RPMI8226 (cell line): Measurements from ENCODE around the gene ZNF273.
"Not testable (repeated sequence)": the region's sequence is repeated elsewhere in the genome, so short reads cannot be mapped to it uniquely, and the experiment has no call there.

Experiments used
- DNase-seq: peaks from one replicate; pipeline ENCODE4 v3.0.0-alpha.2; 2015

Gene ZNF273

DNA sequence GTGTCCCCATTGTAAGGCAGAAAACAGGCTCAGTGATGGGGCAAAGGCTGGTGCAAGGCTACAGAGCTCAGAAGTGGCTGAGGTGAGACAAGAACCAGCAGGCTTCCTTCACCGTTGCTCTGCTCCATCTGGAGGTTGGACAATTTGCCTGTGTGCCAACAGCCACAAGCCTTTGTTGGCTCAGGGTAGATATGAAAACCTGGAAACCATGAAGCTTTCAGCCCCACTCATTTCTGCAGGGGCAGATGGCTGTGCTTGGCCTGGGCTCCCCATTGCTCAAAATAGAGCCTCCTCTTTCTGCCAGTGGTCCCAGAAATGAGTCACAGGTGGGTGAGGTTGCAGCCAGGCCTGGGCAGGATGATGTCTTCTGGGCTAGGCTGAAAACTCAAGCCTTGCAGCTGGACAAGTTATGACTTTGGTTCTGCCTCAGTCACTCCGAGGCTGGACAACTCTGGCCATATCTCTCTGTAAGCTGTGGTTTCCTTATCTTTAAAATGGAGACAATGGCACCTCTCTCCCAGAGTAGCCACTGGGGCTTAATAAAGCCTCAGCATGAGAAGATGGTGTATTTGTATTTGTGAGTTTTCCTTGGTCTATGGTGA, 12.2 kb upstream of the ZNF273 start:
- no peak for DNase-seq

DNA sequence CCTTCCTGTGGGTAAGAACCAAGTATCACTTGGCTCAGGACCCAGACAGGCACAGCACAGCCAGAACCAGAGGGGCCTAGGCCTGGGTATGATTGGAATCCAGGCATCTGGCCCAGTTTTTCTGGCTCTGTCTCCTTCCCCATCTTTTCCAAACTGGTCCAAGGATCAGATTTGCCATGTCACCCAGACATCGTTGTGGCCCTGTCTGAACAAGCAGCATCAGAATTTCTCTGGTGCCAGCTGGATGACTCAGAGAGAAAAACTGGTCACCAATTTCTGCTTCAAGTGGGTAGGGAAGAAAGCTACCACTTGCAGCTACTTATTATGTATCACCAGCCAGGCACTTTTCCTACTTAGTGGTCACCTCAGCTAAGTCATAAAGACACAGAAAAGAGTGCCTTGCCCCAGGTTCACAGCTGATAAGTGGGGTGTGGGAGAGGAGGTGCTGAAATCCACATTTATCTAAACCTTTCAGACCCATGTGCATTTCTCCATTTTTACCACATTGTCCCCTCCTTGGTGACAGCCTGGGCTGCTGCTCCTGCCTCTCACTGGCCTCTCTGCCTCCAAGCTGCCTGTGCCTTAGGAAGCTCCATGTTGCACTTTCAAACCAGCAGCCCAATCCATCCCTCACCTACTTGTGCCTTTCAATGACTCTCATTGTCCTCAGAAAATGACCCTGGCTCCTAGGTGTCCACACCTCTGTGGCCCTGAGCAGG, 11.6 kb upstream of the ZNF273 start:
- DNase-seq = not testable (repeated sequence)

DNA sequence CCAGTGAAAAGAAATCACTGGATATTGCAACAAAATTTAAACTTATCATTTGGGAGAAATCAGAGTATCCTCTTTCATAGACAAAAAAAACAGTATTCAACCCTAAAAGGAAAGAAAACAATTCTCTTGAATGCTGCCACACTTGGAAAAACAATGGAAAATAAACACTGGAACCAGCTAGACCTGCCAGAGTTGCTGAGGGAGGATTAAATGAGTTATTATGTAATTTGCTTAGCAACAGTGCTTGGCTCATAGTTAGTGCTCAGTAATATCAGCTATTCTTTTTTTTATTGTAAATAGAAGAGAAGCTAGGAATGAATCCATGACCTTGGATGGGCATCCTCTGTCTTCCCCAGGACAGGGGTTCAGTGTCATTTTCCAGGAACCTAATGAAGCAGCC, 11.0 kb upstream of the ZNF273 start:
- DNase-seq = no peak

DNA sequence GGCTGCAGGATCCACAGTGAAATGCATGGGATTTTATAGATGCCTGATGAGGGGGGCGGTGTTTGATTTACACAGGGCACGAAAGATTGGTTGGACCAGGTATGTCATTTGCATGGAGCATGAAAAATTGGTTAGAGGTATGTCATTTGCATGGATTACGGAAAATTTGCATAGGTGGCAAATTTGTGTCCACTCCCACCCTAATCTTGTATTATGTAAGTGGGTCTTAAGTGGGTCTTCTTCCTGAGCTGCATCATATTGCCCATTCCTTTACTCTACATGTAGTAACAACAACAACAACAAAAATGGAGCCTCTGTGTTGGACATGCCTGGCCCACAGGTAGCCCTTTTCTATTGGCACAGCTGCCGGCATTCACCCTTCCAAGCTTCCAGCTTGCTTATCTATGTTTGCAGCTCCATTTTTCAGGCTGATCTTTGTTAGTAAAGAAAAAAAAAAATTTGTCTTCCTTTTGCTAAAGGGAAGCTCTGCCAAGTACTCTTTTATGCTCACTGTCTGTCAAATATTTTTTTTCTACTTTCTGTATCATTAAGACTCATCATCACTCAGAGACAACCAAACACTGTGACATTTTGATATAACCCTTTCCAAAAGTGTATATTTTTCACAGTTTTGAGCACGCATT, 10.3 kb upstream of the ZNF273 start:
- DNase-seq = no peak

DNA sequence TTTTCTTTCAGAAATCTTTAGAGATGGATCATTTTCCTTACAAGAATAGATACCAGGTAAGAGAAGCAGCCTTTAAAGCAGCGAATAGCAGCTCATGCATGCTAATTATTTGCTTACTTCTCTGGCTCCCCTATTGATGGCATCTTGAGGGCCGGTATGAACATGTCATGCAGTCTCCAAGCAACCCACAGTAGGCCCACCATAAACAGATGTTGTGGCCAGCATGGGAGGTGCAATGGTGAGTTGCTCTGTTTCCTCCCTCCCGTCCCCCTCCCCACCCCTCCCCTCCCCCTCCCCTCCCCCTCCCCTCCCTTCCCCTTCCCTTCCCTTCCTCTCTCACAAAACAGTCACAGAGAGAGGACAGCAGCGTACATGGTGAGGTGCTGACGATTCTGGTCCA, 9.7 kb upstream of the ZNF273 start:
- DNase-seq = no peak

DNA sequence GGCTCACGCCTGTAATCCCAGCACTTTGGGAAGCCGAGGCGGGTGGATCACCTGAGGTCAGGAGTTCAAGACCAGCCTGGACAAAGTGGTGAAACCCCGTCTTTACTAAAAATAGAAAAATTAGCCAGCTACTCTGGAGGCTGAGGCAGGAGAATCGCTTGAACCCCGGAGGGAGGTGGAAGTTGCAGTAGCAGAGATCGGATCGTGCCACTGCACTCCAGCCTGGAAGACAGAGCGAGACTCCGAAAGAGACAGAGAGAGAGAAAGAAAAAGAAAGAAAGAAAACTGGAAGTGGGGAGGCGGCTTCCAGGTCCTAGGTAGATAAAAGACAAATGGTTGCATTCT, 640 bp upstream of the ZNF273 start:
- not testable (repeated sequence) for DNase-seq

DNA sequence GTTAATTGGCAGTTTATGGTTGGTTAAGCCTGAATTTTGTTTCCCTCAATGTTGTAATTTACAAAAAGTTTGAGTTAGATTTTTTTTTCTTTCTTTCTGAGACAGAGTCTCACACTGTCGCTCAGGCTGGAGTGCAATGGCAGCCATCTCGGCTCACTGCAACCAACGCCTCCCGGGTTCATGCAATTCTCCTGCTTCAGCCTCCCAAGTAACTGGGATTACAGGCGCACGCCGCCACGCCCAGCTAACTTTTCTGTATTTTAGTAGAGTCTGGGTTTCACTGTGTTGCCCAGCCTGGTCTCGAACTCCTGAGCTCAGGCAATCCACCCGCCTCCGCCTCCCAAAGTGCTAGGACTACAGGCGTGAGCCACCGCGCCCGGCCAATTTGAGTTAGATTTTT, 935 bp downstream of the ZNF273 start:
- no peak for DNase-seq

DNA sequence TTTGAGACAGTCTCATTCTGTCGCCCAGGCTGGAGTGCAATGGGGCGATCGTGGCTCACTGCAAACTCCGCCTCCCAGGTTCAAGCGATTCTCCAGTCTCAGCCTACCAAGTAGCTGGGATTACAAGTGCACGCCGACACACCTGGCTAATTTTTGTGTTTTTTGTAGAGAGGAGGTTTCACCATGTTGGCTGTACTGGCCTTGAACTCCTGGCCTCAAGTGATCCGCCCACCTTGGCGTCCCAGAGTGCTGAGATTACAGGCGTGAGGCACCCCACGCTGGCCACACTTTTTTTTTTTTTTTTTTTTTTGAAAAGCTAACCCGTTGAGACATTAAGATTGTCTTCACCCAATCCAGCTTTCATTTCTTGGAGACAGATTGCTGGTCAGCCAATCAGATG, 2.1 kb downstream of the ZNF273 start:
- no peak for DNase-seq

DNA sequence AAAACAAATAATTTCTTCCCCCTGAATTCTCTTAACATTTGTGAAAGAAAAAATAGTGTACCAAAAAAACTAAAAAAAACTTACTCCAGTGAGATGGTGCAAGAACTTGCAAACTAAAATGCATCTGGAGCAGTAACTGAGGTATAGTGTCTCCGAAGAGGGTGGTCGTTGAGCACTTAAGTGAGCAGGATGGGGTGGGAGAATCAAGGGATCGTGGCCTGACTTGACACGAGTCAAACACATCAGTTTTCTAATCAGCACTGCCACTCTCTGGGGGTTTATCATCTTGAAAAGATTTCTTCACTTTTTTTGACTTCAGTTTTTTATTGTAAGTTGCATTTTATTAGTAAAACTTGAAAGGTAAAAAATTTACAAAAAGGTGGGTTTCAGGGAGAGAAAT, 2.5 kb downstream of the ZNF273 start:
- no peak for DNase-seq

DNA sequence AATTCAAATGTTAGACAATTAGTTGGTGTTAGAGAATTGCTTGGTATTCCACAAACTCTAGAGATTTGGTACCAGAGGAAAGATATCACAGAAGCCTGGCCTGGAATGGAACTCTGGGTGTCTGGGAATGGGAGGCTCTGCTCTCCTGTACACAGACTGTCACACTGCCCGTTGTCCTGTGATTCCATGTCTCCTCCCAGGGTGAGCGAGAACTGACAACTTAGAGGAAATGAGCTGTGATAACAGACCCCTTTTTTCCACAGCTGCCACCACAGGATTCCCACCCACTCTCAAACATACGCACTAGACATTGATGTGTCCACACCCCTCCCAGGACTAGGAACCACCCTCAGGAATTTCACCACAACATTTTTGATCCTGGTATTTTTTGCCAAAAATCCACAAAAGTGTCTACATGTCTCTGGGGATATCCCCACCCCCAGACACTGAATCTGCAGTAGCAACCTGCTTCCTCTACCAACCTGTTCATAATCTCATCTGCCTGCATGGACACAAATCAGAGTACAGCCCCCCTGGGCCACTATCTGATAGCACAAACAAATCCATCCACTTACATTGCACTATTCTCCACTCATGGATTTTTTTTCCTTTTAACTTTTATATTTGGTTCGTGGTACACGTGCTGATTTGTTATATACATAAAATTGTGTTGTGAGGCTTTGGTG, 4.7 kb downstream of the ZNF273 start:
- no peak for DNase-seq

DNA sequence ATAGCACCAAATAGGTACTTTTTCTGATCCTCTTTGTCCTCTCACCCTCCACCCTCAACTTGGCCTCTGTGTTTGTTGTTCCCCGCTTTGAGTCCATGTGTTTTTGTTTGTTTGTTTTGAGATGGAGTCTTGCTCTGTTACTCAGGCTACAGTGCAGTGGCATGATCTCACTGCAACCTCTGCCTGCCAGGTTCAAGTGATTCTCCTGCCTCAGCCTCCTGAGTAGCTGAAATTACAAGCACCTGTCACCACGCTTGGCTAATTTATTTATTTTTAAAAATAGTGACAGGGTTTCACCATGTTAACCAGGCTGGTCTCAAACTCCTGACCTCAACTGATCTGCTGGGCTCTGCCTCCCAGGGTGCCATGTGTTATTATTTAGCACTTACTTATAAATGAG, 5.3 kb downstream of the ZNF273 start:
- no peak for DNase-seq

DNA sequence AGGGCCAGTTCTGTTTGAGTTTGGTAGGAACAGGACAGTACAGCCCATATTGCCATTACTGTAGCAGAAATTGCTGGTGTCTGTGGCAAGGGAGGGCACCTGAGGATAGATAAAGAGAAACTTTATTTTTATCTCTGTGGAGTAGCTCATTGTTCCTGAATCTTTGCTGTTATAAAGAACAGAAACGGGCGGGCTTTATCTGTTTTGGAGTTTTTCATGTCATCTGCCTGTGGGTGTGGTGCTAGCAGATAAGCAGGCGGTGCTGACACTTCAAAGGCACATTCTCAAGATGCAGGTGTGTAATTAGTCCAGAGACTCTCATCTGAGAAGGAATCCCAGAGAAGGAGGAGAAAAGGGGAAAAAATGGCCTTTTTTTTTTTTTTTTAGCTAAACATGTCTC, 11.5 kb downstream of the ZNF273 start:
- no peak for DNase-seq

DNA sequence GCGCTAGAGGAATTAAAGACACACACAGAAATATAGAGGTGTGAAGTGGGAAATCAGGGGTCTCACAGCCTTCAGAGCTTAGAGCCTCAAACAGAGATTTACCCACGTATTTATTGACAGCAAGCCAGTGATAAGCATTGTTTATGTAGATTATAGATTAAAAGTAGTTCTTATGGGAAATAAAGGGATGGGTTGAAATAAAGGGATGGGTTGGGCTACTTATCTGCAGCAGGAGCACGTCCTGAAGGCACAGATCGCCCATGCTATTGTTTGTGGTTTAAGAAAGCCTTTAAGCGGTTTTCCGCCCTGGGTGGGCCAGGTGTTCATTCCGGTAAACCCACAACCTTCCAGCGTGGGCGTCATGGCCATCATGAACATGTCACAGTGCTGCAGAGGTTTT, 12.2 kb downstream of the ZNF273 start:
- DNase-seq = not testable (repeated sequence)

DNA sequence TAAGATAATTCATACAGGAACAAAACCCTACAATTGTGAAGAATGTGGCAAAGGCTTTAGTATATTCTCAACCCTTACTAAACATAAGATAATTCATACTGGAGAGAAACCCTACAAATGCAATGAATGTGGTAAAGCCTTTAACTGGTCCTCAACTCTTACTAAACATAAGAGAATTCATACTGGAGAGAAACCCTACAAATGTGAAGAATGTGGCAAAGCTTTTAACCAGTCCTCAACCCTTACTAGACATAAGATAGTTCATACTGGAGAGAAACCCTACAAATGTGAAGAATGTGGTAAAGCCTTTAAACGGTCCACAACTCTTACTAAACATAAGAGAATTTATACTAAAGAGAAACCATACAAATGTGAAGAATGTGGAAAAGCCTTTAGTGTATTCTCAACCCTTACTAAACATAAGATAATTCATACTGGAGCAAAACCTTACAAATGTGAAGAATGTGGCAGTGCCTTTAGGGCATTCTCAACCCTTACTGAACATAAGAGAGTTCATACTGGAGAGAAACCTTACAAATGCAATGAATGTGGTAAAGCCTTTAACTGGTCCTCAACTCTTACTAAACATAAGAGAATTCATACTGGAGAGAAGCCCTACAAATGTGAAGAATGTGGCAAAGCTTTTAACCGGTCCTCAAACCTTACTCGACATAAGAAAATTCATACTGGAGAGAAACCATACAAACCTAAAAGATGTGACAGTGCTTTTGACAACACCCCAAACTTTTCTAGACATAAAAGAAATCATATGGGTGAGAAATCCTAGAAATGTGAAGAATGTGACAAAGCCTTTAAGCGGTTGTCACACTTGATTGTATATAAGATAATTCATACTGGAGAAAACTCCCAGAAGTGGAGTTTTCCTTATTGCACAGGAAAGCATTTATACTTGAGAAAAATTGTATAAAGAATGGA, 25.4 kb downstream of the ZNF273 start:
- DNase-seq = not testable (repeated sequence)

DNA sequence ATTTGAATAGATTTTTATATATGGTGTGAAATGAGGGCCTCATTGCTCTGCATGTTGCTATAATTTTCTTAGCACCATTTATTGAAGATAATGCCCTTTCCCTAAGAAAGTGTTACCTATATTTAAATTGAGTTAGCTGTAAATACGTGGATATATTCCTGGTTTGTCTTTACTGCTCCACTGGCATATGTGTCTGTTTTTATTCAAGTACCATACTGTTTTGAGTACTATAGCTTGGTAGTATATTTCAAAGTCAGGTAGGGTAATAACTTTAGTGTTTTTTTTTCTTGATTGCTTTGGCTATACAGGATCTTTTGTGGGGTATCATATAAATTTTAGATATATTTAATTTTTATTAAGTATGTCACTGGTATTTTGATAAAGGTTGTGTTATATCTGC, 31.4 kb downstream of the ZNF273 start:
- DNase-seq = no peak

DNA sequence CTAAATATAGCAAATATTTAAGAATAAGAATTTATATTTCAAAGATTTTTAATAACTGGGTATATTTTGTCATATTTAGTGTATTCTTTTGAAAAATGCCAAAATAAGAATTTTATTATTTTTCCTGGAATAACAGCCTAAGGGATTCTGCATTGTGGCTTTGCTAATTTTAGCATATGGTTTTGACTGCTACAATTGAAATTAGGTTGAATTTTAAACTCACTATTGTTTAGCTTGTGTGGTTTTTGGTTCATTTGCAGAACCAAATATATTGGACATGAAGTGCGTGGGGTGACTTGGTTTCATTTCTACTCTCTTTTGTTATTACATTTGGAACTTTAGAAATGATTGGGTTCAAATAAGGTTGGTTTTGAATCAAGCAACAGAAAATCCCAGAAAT, 35.5 kb downstream of the ZNF273 start:
- no peak for DNase-seq

DNA sequence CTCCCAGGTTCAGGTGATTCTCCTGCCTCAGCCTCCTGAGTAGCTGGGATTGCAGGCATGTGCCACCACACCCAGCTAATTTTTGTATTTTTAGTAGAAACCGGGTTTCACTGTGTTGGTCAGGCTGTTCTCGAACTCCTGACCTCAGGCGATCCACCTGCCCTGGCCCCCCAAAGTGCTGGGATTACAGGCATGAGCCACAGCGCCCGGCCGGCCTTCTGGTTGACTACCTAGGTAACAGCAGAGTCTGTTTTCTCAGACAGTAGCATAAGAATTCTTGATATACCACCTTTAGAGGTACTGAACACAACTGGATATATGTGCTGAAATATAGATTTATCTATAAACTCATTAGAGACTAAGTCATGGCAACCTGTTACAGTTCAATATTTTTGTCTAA, 36.9 kb downstream of the ZNF273 start:
- DNase-seq = not testable (repeated sequence)

DNA sequence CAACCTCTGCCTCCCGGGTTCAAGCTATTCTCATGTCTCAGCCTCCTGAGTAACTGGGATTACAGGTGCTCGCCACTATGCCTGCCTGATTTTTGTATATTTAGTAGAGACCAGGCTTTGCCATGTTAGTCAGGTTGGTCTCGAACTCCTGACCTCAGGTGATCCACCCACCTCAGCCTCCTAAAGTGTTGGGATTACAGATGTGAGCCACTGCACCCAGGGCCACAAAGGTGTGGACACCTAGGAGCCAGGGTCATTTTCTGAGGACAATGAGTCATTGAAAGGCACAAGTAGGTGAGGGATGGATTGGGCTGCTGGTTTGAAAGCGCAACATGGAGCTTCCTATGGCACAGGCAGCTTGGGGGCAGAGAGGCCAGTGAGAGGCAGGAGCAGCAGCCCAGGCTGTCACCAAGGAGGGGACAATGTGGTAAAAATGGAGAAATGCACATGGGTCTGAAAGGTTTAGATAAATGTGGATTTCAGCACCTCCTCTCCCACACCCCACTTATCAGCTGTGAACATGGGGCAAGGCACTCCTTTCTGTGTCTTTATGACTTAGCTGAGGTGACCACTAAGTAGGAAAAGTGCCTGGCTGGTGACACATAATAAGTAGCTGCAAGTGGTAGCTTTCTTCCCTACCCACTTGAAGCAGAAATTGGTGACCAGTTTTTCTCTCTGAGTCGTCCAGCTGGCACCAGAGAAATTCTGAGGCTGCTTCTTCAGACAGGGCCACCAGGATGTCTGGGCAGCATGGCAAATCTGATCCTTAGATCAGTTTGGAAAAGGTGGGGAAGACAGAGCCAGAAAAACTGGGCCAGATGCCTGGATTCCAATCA, 41.8 kb downstream of the ZNF273 start:
- not testable (repeated sequence) for DNase-seq

DNA sequence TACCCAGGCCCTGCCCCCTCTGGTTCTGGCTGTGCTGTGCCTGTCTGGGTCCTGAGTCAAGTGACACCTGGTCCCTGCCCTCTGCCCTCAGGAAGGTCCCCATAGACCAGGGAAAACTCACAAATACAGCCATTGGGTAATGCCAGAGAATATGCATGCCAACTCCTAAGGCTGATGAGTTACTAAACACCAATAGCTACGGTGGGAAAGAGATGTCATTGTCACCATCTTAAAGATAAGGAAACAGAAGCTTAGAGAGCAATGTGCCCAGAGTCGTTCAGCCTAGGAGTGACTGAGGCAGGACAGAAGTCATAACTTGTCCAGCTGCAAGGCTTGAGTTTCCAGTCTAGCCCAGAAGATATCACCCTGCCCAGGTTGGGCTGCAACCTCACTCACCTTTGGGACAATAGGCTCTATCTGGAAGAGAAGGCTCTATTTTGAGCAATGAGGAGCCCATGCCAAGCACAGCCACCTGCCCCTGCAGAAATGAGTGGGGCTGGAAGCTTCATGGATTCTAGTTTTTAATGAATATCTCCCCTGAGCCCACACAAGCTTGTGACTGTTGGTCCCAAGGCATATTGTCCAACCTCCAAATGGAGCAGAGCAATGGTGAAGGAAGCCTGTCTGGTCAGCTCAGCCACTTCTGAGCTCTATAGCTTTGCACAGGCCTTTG, 42.6 kb downstream of the ZNF273 start:
- DNase-seq = no peak

DNA sequence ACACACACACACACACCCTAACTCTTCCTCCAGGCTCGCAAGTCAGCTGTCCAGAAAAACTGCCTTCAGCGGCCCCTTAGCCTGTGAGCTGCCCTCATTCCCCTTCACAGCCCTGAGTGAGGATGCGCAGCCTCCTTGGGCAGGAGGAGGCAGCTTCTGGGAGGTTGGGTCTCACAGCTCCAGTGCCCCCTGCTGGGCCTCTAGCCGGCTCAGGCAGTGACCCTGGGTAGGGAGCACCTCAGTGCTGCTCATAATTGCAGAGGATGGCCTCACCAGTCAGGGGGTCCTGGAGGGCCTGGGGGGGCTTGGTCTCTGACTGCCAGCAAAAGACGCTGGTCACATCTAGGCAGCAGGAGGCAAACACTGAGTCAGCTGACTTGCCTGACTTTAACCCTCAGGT, 43.7 kb downstream of the ZNF273 start:
- peak; percentile 20 for DNase-seq
